ENCODE results near the gene ZNF366.

The ZNF366 gene

DNA sequence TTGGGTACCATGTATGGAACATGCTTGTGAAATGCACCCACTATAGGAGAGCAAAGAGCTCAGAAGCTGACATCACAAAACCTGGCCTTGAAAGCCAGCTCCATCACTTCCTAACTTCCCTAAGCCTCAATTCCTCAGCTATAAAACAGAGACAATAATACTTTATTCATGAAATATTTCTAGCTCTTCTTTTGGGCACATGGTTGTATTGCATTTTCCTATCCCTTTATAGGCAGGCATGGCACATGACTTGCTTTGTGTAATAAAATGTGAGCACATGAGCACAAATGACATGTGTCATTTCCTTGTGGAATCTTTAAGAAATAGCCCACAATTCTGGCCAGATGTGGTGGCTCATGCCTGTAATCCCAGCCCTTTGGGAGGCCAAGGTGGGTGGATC, 18.5 kb downstream of the ZNF366 start:
- DNase-seq = no peak

DNA sequence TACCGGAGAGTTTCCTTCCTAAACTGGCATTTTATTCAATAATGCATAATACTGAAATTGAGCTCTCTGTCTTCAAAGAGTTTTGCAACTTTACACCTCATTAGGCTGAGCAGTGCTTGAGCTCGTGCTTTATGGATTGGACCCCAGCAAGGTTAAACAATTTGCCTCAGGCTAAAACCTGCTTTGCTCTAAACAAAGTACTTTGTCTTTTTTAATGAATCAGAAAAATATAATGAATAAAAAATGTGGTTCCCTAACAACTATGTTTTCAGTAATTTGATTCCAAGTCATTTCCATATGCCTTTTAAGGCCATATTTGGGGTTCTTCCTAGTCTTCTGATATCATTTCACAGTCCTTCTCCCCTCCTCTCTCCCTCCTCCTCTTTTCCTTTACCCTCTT, 20.0 kb downstream of the ZNF366 start:
- DNase-seq = no peak

DNA sequence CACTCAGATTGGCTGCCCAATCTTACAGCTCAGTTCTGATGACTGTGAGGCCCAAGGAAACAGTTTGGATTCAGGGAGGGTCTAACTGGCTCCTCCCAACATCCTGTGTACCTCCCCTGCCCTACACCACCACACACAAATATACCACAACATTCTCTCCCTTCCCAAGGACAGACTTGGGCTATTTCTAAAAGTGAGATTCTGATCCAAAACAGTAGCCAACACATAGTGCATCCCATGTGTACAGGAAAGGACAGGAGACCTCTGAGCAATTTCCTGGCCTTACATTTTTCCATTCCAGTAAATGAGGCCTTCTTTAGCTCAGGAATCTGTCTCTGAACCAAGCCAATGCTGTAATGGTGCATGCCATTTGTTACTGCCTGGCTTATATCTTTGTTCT, 20.8 kb downstream of the ZNF366 start:
- no peak for DNase-seq

DNA sequence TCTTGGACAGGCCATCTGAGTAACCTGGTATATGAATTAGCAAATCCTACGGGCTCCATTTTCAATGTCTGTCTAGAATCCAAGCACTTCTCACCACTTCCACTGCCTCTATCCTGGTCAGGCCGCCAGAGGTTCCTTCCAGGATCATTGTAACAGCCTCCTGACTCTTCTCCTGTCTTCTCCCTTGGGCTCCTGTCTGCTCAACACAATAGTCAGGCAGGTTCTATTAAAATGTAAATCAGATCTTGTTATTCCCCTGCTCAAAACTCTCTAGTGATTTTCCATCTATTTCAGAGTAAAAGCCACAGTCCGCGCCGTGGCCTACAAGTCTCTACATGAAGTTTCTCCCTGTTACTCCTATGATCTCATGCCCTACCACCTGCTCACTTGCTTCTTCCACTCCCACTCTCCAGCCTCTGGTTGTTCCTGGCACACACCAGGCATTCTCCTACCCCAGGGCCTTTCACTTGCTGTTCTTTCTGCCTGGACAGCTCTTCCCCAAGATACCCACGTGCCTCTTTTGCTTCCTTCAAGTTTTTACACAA, 21.7 kb downstream of the ZNF366 start:
- no peak for DNase-seq

DNA sequence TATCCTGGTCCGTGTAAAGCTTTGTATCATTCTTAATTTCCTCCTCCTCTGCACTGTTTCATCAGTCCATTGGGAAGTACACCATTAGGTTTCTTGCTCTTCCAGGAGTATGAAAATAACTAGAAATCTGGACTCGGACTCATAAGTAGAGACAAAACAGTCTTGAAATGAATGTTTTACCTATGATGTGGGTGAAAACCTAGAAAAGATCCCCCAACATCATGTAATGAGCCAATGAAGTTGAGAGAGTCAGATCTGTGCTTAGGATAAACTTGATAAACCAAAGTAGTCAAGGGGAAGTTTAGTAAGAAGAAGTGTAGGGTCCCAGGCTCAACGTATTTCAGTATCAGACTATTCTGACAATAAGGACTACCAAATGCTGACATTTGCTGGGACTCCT, 25.2 kb downstream of the ZNF366 start:
- no peak for DNase-seq

DNA sequence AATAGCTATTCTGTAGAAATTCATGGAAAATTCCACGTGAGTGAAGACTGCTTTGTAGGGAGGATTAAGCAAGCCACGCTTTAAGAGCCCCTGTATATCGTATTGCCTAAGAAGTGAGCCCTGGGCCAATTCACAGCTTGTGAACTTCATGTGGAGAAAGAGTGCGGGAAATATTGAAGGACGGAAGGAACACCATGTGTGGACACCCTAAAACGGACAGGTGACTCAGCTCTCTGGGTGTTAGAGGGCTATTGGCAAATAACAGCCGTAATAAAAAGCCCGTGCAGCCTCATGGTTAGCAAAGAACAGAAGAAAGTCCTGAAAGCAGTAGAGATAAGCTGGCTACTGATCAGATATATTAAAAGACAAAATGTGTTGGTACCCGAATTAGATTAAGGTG, 26.4 kb downstream of the ZNF366 start:
- DNase-seq = no peak

DNA sequence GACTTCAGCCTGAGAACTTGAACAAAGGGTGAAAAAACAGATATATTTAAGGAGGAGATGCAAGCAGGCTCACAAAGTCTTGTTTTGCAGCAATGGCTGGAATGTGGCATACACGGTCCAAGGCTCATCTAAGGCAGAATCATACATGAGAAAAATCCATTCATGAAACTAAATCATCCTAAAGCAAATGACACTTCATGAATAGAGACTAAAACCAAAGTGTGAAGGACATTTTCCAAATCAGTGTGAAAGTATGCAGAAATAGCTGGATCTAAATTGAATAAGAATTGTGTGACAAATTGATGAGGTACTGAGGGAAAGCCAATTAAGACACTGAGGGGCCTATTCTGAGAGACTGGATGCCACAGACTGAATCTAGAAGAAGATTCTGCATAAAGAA, 27.3 kb downstream of the ZNF366 start:
- DNase-seq = no peak

DNA sequence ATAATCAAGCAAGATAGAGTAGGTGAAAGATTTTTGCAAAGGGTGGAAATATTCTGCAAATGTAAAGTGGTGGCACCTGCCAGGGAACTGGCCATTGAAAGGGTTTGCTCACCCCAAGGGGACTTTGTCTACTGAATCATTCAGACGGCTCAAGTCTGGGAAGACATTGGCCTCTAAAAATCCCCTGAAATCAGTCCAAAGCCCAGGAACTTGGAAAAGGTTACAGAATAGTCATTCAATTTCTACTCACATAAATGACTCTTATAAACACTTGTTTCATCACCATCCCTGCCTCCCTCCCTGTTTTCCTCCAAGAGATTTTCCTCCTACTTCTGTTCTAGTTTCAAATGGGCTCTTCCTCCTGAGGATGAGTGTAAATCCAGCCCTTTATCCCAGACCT, 28.5 kb downstream of the ZNF366 start:
- no peak for DNase-seq

DNA sequence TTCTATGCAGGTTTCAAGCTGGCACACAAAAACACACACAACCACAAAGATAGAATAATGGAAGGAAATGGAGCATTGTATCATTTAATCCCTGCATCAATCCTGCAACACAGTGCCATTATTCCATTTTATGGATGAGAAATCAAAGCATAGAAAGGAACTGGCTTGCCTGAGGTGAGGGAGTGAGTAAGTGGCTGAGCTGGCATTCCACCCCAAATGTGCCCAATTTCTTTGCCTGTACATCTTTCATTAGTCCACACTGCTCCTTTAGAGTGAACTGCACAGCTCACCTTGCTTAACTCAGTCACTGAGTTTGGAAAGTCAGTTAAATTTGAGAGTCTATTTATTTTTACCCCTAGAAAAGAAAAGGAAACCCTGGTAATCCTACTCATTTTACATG, 28.9 kb downstream of the ZNF366 start:
- DNase-seq = no peak

DNA sequence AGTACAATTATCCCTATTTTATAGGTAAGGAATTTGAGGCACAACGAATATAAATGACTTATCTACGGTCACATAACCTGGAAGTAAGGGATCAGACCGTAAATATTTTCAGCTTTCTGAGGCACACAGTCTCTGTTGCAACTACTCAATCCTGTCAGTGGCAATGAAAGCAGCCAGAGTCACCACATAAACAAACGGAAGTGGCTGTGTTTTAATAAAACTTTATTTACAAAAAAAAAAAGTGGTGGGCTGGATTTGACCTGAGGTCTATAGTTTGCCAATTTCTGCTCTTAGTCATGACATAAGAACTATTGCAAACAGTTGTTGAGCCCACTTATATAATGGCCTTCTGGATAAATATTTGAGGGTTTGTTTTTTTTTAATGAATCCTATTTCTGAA, 29.6 kb downstream of the ZNF366 start:
- no peak for DNase-seq

DNA sequence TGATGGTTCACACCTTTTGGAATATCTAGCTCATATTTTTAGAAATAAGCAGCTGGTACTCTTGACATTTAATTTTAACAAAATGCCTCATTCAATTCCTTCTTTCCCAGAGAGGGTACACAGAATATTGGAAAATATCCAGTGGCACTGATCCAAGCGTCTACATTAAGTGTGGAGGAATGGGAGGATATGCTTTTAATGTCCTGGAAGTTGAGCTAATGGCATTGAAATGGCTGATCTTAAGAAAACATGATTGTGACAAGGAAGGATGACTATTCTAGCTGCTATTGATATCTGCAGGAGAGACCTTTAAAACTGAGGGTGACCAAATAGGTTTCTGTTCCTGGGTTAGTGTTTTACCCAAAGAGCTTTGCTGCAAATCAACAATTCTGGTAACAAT, 30.0 kb downstream of the ZNF366 start:
- DNase-seq = no peak

DNA sequence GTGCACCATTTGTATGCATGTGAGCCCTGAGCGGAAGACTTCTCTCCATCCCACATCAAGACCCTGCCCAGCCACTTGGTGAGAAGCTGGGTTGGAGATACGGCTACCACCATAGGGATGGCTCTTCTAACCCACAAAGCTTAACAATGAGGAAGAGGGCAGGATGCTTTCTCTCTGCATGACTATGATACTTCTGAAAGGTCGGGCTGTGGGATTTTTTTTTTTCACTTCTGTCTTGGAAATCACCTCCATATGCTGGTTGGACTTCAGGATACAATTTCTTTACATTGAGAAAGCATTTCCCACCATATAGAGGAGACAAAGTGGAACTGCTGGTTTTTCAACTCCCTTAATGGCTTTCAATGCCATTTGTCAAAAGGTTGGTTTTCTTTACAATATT, 30.5 kb downstream of the ZNF366 start:
- no peak for DNase-seq

DNA sequence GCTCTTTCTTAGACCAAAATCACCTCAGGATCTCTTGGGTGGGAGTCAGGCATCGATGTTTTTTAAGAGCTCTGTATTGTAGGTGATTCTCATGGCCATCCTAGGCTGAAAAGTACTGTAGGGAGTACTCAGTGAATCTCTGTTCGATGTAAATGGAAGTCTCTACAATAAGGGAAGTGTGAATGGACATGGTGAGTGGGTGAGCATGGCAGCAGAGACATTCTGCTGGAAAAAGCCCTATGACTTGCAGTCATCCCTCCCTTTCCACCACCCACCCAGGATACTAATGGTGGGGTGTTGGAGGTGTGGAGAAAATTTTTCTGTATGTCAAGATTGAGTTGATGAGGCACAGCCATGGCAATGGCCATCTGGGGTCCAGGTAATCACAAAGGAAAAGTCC, 30.9 kb downstream of the ZNF366 start:
- no peak for DNase-seq

DNA sequence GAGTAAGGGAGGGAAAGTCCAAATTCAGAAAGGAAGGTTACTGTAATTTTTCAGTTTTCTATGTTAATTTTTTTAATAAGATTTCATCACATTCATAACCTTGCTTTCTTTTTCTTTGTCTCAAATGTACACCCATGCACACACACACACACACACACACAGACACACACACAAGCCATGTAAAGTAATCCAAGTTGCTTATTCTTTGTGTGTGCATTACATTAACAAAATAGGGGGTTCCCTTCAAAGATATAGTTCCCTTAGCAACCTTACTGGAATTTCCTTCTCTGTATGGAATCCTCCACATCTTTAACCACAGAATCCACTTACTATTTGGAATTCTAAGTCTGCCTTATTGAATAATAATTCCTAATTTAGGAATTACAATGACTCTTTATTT, 32.7 kb downstream of the ZNF366 start:
- DNase-seq = no peak

DNA sequence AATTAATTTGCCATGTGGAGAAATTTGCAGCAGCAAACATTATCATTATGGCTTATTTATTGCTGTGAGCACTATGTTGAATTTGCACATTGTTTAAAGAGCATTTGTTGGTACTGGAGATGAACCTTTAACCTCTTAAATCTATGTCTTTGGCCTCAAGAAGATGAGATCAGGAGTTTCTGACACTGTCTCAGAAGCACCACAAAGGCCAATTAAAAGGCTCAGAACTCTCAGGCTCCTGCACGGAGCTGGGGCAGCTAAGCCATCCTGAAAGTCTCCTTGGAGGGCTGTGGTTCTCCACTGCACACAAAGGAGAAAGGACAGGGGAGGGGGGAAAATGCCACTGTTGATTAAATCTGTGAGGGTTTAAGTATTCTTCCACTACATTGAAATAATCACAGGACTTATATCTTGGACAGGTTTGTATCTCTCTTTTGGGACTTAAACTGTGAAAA, 33.1 kb downstream of the ZNF366 start:
- DNase-seq = no peak

DNA sequence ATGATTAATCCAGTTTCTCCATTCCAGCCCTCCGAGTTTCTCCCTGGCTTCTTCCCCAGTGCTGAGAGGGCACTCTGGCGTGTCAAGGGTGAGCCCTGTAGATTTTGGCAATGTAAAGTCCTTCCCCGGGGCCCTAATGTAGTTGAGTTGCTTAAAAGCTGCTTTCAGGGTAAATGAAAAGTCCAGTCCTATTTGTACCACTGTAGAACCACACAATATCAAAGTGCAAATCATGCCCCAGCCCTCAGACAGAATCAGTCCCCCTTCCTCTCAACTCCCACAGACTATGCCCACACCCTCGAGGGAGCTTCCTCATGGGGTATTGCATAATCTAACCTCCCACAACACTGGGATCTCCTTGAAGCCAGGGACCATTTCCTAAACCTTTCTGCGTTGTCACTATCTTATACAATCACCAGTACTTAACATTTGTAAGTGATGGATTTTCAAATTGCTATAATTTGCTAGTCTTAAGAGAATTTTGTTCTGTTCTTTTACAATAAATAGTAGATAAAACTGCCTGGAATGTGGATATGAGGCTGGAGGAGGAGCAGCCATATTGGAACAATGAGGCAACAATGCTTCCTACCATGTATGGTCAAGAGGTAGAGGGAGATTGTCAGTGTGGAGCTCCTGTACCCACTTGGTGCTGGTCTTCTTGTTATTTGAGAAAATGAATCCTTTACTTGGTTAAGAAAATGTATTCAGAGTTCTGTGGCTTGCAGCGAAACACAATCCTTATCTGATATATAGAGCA, 34.4 kb downstream of the ZNF366 start:
- no peak for DNase-seq

DNA sequence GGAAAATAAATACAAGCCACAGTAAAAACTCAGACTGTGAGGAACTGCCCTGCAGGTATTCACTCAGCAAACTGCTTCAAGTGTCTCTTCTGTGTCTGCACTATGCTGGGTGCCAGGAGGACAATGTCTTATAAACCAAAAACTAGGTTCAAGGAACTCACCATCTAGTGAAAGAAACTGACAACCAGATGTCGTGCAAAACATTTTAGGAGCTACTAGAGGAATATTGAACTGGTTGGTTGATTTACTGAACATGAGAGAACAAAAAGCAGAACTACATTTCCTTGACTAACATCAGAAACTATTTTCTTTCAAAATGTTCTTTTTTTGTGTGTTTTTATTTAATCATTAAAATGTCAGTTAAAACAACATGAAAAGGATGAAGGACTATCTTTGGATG, 35.2 kb downstream of the ZNF366 start:
- DNase-seq = no peak

DNA sequence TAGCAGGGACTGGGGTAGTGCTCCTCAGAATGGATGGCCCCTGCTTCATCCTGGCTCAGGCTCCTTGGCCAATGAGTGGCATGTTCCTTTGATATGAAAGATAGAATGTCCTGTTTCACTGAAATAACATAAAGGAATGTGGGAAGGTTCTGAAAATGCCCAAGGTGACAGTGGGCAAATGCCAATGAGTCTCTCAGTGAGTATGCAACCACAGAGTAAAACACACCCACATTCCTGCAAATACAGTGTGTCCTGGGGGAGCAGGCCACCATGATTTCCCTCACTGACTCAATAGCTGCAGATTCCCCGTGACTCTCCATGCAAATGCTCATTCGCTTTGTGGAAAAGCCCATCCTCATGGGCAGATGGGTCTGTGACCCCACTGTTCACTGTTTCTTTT, 36.4 kb downstream of the ZNF366 start:
- DNase-seq = no peak

DNA sequence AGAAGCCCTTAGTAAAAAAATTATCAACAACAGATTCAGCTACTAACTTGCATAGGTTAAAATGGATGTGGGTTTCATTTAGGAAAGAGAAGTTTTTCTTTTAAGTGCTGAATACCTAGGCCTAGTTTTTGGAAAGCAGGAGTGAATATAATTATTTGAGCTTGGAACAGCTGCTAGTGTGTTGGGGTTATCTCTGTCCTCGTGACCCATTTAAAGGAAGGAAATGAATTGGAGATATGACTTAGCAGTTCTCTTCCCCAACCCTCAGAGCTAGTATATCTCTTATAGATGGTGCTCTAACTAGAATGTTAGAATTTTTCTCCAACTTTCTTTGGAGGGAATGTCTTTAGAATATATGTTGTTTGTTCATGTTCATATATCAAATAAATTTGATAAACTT, 38.6 kb downstream of the ZNF366 start:
- DNase-seq = no peak

DNA sequence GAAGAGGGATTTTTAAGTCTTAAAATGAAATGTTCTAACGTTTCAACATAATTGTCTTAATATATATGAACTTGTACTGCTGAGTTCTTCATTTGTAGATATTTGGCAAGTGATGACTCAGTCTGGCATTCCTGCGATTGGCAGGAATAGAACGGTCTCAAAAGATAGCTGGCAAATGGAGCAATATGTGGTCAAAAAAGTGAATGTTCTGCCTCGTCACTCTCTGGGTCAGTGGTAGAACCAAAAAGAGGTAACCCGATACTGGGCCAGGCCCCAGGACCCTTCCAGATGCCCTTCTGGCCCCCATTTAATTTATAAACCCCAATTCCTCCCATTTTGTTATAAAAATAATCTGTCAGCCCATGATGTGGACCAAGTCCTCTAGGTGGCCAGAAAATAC, 39.2 kb downstream of the ZNF366 start:
- DNase-seq = no peak

DNA sequence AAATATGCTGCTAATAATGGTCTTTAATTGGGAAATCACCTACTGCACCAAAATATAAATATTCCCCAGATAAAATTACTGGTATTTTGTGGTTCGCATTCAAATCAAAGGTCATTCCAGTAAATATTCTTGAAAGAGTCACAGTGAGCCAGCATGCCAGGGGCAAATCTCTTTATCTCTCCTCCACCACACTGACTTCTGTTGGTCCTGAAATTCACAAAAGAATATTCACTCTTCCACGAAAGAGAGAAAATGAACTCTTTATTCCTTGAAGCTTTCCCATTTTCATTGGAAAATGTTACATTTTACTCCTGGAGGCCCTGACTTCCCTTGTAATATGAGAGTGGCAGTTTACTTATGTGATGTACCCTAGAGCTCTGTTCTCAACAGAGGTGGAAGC, 39.7 kb downstream of the ZNF366 start:
- DNase-seq = no peak

DNA sequence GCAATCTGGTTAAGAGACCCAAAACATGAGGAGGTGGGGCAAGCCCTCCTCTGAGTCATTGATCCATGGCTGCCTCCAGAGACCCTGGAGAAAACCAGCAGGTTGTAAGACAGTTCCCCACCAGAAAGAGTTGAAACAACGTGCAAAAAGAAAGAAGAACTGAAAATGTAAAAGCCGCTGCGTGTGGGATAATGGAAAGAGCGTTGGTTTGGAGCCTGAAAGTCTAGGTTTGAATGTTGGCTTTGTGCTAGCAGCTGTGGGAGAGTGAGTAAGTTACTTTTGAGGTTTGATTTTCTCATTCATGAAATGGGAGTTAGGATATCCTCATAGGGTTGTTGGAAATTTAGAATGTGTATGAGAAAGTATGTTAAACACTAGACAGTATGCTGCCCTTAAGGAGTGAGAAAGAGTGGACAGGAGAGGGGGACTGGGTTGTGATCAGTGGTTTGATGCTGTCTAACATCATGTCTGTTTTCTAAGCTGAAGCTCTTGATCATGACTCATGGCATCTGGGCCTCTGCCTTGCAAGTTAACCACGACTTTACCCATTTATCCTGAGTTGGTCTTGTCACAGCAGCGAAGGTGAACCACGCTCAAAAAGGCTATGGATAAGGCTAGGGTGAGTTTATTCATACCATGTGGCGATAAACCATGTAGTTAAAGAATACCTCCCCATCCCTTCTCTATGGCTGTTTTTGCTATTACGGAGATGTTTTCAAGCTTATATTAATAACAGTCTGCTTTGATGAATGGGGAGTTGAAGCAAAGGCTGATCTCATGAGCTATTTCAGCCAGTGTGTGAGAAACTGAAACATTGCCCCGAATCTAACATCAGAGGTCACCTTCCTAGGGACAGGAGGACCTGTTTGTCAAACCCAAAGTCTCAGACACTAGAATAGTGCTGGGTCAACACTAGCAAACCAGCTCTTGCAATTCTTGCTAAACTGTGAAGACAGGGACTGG, 41.3 kb downstream of the ZNF366 start:
- DNase-seq = no peak

DNA sequence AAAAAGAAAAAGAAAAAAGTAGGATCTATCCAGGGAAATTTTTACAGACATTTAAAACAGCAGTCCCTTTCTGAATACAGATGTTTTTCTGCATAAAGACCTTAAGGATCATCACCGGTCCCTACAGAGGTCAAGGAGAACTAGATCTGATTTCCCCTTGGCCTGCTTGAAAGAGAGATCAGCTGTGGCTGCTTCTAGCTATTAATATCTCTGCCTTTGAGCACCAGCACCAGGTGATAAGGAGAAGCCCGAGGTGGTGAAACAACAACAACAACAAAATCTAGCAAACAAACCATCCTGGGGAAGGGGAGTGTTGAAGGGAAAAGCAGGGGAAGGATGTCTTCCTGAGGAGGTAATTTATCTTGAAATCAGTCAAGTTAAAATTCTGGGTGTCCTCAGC, 42.1 kb downstream of the ZNF366 start:
- DNase-seq = no peak

DNA sequence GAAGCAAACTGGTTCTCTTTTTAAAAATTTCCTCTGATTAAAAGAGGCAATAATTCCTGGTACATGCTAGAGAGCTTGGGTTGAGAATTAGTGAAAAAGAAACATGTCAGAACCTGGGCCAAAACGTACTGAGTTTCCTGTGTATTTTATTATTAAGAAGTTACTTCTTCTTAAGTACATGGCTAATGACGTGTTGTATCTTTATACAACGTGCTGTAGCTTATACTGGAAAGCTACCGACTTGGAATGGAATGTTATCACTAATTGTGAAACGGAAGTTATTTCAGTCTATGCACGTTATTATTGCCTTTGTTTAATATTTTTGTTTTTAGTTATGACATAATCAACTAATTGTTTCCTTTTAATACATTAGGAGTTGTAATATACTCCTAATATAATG, 43.1 kb downstream of the ZNF366 start:
- DNase-seq = no peak

Measured in effector CD8-positive, alpha-beta T cell (primary cell).